HTERT RPE-1 (cell line): Measurements from ENCODE around the gene TEKTIP1.
"Not testable (repeated sequence)": the region's sequence is repeated elsewhere in the genome, so short reads cannot be mapped to it uniquely, and the experiment has no call there.

Experiments used
- in situ Hi-C: fragments of 300-500 bp; cut with MboI; formaldehyde crosslinking; loops from 4 replicates; pipeline ENCODE4 v1.14.3; 2020; ENCODE audit warnings: low sequenced_read_pairs

Gene TEKTIP1

DNA sequence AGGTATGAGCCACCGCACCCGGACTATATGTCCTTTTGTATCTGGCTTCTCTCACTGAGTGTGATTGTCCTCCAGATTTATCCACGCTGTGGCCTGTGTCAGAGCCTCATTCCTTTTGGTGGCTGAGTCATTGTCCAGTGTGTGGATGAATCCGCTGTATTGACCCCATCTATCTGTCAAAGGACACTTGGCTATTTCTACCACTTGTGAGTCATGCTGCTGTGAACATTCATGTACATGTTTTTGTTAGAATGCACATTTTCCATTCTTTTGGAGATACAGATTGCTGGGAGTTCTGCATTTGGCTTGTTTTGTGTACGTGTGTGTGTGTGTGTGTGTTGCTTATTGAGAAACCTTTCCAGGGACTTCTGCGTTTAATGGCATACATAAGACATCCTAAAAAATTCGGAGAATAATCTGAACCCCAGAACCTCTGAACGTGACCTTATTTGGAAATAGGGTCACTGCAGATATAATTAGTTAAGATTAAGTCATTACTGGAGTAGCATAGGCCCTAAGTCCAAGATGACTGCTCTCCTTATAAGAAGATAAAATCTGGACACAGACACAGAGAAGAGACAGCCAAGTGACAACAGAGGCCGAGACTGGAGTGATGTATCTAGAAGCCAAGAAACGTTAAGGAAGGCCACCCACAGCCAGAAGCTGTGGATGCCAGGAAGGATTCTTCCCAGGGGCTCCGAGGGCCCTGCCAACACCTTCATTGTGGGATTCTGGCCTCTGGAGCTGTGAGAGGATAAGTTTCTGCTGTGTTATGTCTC is 41.4 kb downstream of the TEKTIP1 start:
- in situ Hi-C loops: no loop called here

DNA sequence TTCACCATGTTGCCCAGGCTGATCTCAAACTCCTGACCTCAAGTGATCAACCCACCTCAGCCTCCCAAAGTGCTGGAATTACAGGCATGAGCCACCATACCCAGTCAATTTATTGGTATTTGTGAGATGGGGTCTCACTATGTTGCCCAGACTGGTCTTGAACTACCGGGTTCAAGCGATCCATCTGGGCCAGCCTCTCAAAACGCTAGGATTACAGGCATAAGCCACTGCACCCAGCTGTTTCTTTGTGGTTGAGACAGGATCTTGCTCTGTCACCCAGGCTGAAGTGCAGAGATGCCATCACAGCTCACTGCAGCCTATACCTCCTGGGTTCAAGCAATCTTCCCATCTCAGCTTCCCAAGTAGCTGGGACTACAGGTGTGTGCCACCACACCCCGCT is 42.8 kb downstream of the TEKTIP1 start:
- in situ Hi-C loops: not testable (repeated sequence)

DNA sequence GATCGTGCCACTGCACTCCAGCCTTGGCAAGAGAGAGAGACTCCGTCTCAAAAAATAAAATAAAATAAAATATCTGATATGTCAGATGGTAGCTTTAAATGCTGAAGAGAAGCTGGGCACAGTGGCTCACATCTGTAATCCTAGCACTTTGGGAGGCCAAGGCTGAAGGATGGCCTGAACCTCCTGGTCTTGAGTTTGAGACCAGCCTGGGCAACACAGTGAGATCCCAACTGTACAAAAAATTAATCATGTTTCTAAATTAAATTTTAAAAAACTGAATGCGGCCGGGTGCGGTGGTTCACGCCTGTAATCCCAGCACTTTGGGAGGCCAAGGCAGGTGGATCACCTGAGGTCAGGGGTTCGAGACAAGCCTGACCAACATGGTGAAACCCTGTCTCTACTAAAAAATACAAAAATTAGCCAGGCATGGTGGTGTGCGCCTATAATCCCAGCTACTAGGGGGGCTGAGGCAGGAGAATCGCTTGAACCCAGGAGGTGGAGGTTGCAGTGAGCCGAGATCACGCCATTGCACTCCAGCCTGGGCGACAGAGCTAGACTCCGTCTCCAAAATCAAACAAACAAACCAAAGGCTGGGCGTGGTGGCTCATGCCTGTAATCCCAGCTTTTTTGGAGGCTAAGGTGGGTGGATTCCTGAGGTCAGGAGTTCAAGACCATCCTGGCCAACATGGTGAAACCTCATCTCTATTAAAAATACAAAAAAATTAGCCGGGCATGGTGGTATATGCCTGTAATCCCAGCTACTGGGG is 45.2 kb downstream of the TEKTIP1 start:
- in situ Hi-C loops: not testable (repeated sequence)

DNA sequence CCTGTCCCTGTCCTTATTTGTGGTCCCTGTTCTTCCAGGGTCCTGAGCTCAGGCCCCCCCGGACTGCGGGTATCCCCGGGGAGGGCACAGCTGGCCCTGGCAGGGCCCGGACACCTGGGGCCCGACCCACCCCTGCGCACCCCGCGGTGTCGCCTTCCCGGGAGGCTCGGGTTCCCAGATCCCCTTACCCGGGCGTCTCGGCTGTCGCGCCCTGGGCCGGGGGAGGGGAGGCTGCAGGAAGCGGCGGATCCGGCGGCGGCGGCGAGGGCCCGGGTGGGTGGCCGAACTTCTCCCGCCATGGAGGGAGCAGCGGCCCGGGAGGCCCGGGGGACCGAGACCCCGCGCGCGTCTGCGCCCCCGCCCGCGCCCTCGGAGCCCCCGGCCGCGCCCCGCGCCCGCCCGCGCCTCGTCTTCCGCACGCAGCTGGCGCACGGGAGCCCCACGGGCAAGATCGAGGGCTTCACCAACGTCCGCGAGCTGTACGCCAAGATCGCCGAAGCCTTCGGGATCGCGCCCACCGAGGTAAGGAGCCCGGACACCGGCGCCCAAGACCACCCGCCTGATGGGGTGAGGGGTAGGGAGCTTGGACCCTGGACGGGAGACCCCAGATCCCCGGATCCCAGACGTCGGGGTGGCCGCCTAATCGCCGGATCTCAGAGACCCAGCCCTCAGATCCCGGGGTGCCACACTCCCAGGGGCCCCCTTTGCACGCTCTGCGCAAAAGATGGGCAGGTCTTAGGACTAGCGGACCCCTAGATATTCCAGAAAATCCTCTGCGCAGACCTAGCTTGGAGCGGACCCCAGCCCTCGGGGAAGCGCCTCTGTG is 46.5 kb downstream of the TEKTIP1 start, which contains the start of gene GIPC3:
Gene GIPC3 (plus strand): TSS at position 178 of the 826 bp plus-strand sequence. CDS start 120 bp downstream, at position 298.
- in situ Hi-C loops: no loop called here

DNA sequence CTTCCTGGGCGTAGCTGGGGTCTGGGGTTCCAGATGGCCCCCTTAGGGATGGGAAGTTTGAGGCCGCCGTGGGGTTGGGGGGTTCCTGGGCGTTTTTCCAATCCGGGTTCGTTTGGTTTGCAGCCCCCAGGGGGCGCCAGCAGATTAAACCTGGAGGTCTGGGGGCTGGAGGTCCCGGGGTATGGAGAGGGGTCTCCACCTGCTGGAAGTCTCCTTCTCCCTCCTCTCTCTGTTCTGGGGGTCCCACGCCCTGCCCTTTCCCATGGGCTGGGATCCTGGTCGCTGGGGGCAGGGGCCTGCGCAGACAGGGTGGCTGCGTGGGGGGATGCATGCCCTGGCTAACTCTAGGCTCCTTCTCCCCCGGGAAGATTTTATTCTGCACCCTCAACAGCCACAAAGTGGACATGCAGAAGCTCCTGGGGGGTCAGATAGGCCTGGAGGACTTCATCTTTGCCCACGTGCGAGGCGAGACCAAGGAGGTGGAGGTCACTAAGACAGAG is 47.2 kb downstream of the TEKTIP1 start:
- in situ Hi-C loops: no loop called here

DNA sequence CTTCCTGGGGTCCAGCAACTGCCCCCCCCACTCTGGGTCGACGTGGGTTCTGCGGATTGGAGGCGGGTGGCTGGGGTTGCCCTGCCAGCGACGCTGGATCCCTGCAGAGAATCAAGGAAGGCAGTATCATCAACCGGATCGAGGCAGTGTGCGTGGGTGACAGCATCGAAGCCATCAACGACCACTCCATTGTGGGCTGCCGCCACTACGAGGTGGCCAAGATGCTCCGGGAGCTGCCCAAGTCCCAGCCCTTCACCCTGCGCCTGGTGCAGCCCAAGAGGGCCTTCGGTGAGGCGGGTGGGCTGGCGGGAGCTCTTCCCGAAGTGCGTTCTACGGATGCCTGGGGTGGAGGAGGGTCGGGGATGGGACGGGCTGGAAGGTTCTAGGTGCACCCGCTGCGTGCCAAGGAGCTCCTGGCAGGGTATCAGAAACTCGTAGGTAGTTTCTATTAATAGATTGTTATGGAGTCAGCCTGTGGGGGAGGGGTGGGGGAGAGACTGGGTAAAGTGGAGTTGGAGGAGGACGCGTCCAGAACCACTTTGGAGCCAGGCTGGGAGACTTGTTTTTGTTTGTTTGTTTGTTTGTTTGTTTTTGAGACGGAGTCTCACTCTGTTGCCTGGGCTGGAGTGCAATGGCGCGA is 47.9 kb downstream of the TEKTIP1 start:
- in situ Hi-C loops: no loop called here

DNA sequence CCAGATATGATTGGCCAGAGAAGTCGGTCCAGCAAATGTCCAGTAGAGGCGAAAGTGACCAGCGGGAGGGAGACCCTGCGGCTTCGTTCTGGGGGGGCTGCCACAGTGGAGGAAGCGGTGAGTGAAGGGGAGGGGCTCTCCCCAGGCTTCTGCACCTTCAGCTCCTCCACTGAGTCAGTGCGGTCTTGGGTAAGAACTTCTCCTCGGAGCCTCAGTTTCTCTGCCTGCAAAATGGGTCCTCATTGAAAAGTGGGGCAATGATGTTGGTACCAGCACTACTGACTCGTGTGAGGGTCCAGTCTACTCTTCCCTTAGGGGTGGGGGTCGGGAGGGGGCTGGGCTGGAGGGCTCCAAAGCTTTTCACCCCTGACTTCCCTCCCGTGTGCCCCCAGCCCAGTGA is 50.5 kb downstream of the TEKTIP1 start:
- in situ Hi-C loops: no loop called here

DNA sequence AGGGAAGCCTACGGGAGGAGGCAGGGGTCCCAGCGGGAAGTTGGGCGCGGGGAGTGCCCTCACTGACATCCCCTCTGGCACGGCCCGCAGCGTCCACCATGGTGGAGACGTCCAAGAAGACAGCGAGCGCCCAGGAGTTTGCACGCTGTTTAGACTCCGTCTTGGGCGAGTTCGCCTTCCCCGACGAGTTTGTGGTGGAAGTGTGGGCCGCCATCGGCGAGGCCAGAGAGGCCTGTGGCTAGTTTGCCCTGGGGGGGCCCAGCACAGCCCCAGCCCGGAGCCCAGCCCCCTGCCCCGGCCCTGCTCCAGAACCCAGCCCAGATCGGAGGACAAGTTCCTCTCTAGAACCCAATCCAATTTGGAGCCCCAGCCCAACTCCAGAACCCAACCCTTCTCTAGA is 51.0 kb downstream of the TEKTIP1 start:
- in situ Hi-C loops: no loop called here

DNA sequence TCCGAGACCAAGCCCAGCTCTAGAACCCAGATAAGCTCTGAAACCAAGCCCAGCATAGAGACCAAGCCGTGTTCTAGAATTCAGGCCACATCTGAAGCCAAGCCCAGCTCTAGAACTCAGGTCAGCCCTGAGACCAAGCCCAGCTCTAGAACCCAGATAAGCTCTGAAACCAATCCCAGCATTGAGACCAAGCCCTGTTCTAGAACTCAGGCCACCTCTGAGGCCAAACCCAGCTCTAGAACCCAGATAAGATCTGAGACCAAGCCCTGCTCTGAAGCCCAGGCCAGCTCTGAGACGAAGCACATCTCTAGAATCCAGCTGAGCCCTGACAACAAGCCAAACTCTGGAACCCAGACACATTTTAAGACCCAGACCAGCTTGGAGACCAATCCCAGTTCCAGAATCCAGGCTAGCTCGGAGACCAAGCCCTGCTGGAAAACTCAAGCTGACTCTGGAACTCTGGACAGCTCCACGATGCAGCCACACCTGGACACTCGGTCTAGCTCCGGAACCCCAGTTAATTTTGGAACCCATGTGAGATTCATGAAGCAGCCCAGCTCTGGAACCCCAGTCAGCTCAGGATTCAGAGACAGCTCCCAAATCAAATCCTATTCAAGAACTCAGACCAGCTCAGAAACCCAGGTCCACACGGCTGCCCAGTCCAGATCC is 52.2 kb downstream of the TEKTIP1 start:
- in situ Hi-C loops: no loop called here

DNA sequence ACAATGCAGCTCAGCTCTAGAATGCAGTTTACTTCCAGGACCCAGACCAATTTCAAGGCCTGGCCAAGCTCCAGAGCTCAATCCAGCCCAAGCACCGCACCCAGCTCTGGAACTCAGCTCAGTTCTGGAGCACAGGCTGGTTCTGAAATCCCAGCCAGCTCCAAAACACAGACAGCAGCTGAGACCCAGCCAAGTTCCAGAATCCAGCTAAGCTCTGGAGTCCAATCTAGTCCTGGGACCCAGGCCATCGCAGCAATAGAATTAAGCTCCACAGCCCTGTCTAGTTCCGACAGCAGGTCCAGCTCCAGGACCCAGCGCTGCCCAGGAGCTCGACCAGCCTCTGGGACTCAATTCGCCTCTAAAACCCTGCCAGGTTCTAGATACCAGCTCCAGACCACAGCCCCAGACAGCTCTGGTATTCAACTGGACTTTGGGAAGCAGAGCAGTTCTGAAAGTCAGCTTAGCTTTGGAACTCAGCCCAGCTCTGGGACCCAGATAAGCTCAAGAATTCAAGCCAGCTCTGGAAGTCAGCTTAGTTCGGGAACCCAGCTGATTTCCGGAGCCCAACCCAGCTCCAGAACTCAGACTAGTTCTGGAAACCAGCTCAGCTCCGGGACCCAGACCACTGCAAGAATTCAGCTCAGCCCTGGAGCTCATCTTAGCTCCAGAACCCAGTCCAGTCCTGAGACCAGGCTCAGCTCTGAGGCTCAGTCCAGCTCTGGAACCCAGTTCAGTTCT is 53.1 kb downstream of the TEKTIP1 start:
- in situ Hi-C loops: no loop called here

DNA sequence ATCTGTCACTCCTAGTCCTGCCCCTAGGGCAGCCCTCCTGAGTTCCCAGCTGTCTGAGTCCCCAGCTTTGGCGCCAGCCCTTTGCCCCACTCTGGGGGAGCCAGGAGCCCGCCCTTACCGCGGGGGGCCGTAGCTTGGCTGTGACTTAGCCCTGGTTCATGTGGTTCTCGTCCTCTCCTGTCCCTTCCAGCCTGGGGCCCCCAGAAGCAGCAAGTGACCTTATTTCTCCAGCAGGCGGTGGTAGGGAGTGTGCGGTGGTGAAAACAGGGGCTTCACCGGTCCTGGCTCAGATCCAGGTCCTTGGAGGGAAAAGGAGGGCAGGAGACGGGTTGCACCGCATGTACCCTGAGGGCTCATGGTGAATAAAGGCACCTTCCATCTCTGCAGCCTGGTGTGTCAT is 54.2 kb downstream of the TEKTIP1 start:
- in situ Hi-C loops: no loop called here
